GM12875 (cell line): ENCODE results near the gene GNL3.

ENCODE experiments used
- H3K4me3 ChIP-seq: one replicate; pipeline ENCODE4 v1.5.1; 2011; ENCODE audit warnings: low read depth, low read length, control low read depth
- TF ChIP-seq, protein P1 (sequence below): IDR thresholded peaks from 2 replicates; pipeline ENCODE4 v1.5.1; 2011; ENCODE audit warnings: low read depth, mild to moderate bottlenecking, control low read depth, inconsistent platforms, low read length, moderate library complexity, borderline replicate concordance; ENCODE audit not compliant: insufficient read depth

Gene GNL3, protein sequence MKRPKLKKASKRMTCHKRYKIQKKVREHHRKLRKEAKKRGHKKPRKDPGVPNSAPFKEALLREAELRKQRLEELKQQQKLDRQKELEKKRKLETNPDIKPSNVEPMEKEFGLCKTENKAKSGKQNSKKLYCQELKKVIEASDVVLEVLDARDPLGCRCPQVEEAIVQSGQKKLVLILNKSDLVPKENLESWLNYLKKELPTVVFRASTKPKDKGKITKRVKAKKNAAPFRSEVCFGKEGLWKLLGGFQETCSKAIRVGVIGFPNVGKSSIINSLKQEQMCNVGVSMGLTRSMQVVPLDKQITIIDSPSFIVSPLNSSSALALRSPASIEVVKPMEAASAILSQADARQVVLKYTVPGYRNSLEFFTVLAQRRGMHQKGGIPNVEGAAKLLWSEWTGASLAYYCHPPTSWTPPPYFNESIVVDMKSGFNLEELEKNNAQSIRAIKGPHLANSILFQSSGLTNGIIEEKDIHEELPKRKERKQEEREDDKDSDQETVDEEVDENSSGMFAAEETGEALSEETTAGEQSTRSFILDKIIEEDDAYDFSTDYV

DNA sequence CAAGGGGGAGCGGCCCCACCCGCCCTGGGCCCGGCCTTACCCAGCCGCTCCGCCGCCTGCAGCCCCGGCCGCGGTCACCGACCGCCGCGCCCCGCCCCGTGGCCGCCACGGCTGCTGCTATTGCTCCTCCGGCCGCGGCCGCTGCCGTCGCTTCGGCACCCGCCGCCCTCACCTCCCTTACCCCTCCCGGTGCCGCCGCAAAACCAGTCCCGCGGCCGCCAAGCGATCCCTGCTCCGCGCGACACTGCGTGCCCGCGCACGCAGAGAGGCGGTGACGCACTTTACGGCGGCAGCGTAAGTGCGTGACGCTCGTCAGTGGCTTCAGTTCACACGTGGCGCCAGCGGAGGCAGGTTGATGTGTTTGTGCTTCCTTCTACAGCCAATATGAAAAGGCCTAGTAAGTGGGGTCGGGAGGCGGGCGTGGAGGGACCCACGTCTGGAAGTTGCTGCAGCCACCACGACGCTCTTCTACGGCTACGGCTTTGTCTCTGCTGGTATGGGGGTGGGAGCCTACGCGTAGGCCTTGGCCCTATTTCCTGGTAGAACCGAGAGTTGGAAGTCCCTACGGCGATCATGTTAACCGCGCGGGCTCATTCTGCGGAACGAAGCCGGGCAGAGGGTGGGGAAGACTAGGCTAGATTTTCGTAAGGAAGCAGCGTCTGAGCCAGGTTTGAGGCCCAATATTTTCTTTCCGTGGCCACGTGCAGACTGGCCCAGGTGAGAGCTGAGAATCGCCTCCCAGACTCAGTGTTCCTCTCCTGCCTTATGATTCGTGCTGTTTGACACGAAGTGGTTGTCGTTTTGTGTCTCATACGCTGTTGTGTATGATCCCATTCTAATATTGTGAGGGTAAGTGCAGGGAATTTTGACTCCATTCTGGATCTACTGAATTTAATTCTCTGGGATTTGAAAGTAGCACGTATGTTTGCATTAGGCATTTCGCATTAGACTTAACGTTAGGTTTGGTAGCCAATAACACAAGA is at the start of gene GNL3, which contains the start of gene PBRM1:
GNL3 (plus strand) TSS at position 324 of the 983 bp plus-strand sequence; CDS start at position 385, 61 bp downstream.
PBRM1 (minus strand) TSS at position 205 of the 983 bp plus-strand sequence.
- H3K4me3 ChIP-seq, result peak within 1 kb of the TSS; percentile 96
- TF ChIP-seq, protein P1, sequence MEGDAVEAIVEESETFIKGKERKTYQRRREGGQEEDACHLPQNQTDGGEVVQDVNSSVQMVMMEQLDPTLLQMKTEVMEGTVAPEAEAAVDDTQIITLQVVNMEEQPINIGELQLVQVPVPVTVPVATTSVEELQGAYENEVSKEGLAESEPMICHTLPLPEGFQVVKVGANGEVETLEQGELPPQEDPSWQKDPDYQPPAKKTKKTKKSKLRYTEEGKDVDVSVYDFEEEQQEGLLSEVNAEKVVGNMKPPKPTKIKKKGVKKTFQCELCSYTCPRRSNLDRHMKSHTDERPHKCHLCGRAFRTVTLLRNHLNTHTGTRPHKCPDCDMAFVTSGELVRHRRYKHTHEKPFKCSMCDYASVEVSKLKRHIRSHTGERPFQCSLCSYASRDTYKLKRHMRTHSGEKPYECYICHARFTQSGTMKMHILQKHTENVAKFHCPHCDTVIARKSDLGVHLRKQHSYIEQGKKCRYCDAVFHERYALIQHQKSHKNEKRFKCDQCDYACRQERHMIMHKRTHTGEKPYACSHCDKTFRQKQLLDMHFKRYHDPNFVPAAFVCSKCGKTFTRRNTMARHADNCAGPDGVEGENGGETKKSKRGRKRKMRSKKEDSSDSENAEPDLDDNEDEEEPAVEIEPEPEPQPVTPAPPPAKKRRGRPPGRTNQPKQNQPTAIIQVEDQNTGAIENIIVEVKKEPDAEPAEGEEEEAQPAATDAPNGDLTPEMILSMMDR, result no peak

DNA sequence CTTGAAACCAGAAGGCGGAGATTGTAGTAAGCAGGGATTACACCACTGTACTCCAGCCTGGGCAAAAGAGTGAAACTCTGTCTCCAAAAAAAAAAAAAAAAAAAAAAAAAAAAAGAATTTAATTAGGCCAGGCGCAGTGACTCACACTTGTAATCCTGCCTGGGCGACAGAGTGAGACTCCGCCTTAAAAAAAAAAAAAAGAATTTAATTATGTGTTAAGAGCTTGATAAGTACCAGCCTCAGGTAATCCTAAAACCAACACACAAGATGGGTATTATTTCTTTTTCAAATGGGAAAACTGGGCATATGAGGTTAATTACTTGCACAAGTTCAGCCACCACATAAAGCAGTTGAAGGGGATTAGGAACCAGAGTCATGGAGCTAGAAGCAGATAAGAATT is 49.2 kb upstream of the GNL3 start:
- no peak overlapping the region for H3K4me3 ChIP-seq
- TF ChIP-seq, protein P1, result no peak

DNA sequence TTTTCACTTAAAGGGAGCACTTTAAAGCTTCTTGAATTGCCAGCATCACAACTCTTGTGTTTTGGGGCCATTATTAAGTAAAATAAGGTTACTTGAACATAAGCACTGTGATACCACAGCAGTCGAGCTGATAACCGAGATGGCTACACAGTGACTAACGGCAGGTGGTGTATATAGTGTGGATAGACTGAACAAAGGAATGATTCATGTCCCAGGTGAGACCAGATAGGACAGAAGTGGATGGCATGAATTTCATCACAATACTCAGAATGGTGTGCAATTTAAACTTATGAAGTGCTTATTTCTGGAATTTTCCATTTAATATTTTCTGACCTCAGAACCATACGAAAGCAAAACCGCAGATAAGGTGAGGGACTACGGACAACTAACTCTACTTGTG is 40.3 kb upstream of the GNL3 start:
- H3K4me3 ChIP-seq, result no peak overlapping the region
- TF ChIP-seq, protein P1, result no peak

DNA sequence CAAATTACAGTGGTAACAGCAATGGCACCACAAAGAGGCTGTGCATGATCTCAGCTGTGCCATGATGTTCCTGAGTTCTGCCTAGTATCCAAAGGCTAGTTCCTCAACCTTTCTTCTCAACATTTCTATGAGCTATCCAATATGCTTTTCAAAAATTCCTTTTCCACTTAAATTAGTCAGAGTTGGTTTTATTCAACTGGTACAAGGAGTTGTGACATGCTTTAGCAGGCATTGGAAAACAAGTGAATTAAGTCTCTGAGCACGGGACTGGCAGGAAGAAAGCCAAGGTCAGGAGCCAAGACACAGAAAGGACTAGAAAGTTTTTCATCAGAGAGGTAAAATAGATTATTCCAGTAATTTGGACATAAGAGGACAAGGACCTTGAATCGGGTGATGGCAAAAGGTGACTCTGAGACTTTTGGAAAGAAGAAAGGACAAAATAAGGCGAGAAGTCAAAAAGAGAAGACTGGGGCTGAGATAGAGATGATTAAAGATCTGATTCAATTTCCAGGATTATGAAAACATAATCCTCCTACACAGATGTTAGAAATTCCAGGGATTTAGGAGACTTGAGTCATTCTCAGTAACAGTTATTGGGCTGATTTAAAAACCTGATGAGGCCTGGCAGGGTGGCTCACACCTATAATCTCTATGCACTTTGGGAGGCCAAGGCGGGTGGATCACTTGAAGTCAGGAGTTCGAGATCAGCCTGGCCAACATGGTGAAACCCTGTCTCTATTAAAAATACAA is 36.2 kb upstream of the GNL3 start:
- TF ChIP-seq, protein P1, result no peak
- H3K4me3 ChIP-seq, result no peak overlapping the region

DNA sequence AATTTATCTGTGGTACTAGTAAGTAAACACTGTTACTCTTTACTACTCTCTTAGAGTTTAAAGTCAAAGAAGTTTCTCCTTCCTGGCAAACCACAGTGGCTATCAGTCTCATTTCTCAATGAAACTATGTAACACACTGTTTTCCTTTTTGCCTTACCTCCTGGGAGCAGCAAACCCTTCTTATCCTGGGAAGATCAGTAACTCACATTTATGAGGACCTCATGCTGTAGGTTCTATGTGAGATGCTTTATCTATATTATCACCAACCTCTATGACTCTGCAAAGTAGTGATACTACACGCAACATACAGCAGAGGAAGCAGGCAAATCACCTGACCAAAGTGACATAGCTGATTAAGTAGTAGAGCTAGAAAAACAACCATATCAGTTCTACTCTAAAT is 35.4 kb upstream of the GNL3 start:
- no peak overlapping the region for H3K4me3 ChIP-seq
- TF ChIP-seq, protein P1, result no peak

DNA sequence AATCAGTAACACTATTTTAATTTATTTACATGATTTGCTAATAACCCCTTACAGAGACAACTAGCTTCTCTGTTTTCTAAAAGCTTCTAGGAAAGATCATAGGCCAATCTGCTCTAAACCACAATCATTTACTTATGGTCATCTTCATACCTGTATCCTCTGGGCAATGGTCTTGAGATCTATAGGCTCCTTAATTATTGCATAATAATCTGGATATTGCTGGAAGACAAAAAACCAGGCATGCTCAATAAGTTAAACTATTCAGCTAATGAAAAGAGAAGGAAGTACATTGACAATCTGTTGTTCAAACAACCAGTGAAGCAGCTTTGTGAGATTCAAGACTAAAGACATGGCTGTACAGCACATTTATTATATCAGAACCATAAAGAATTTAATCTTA is 34.2 kb upstream of the GNL3 start:
- TF ChIP-seq, protein P1, result no peak
- H3K4me3 ChIP-seq, result no peak overlapping the region
